Mucosa of descending colon (tissue), 3 donors: ENCODE results near the gene FAM161B. TPM values are rescaled to one million over a fixed set of nuclear protein-coding genes. Genes with fewer than 3 reads are reported as not detected.
A peak's percentile ranks its signal among the peaks of the same experiment; 100 is the strongest.

ENCODE experiments used
- ATAC-seq: fragments of 200-7000 bp; cut with Tn5 transposase; one replicate; pipeline ENCODE4 v1.9.1; 2020; ENCODE audit warnings: mild to moderate bottlenecking, moderate library complexity
- DNase-seq, 3 donors: peaks; one replicate each; pipeline ENCODE4 v3.0.0-alpha.2; 2020
- H3K36me3 ChIP-seq: fragments of 200-600 bp; one replicate; pipeline ENCODE4 v1.8.0; 2021; ENCODE audit warnings: low read depth, mild to moderate bottlenecking
- H3K4me1 ChIP-seq: fragments of 200-600 bp; one replicate; pipeline ENCODE4 v1.8.0; 2021; ENCODE audit warnings: low read depth, mild to moderate bottlenecking
- H3K4me3 ChIP-seq: fragments of 200-600 bp; one replicate; pipeline ENCODE4 v1.8.0; 2021; ENCODE audit warnings: mild to moderate bottlenecking
- H3K9me3 ChIP-seq: fragments of 200-600 bp; one replicate; pipeline ENCODE4 v1.8.0; 2021; ENCODE audit warnings: mild to moderate bottlenecking
- intact Hi-C, 2 donors: fragments of 100-400 bp; cut with DNase I in 1 of 2; cut with micrococcal nuclease in 1 of 2; formaldehyde crosslinking; loops; one replicate each; pipeline versions ENCODE4 v1.11.0 to v1.11.1; 2022; cut with DNase I, micrococcal nuclease
- total RNA-seq, 3 donors: library from RNA; stranded (reverse); fragmentation: NEBNext Ultra II Directional in 2 of 3; extraction: Animal tissue kit (Norgen Biotek cat#: 25700) in 2 of 3; gene quantifications; one replicate each; pipeline versions ENCODE4 v1.2.1 to v1.2.4, GENCODE V29; 2021 to 2023
- TF ChIP-seq, protein P1 (sequence below): fragments of 200-600 bp; IDR thresholded peaks from one replicate; pipeline ENCODE4 v1.8.0; 2022; ENCODE audit warnings: antibody characterized with exemption, mild to moderate bottlenecking
- donor health status: DM: no; HTN: no; CAD: no; lungs with moderate emphysema.
- donor health status: DM: no; HTN: no; CAD: no.
- donor health status: DM: no; HTN: yes; CAD: no.

Gene FAM161B
- total RNA-seq, 3 donors from 2014 or later = 4.0 to 6.8 (median 6.2) TPM

GRCh38 chr14:73889376-73889775, 60.5 kb downstream of the FAM161B start:
- TF ChIP-seq, protein P1, sequence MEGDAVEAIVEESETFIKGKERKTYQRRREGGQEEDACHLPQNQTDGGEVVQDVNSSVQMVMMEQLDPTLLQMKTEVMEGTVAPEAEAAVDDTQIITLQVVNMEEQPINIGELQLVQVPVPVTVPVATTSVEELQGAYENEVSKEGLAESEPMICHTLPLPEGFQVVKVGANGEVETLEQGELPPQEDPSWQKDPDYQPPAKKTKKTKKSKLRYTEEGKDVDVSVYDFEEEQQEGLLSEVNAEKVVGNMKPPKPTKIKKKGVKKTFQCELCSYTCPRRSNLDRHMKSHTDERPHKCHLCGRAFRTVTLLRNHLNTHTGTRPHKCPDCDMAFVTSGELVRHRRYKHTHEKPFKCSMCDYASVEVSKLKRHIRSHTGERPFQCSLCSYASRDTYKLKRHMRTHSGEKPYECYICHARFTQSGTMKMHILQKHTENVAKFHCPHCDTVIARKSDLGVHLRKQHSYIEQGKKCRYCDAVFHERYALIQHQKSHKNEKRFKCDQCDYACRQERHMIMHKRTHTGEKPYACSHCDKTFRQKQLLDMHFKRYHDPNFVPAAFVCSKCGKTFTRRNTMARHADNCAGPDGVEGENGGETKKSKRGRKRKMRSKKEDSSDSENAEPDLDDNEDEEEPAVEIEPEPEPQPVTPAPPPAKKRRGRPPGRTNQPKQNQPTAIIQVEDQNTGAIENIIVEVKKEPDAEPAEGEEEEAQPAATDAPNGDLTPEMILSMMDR = no peak
- ATAC-seq = no peak
- Histone ChIP-seq H3K4me3 (no peak overlapping the region), H3K36me3 (no peaks in the 10 kb centered on the region), H3K4me1 (peaks cover 10% of the 10 kb centered on the region), H3K9me3 (no peaks in the 10 kb centered on the region)
- intact Hi-C loops = no loop called here
- DNase-seq = no peak

DNA sequence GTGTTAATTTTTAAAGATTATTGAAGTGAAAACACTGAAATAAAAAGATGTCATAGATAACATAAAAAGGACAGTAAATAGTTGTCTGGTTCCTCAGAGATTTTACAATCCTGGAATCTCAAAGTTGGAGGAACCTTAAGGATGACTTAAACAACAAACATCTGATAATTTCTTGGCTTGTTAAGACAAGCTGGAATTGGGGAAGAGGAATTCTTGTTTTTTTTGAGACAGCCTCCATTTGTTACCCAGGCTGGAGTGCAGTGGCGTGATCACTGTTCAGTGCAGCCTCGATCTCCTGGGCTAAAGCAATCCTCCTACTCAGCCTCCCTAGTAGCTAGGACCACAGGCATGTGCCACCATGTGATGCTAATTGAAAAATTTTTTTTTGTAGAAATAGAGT, 60.9 kb downstream of the FAM161B start:
- no peaks in the 10 kb centered on the region for H3K36me3 ChIP-seq
- H3K4me3 ChIP-seq = no peak overlapping the region
- H3K9me3 ChIP-seq = no peaks in the 10 kb centered on the region
- ATAC-seq (no peak), DNase-seq (no peak)
- peaks cover 10% of the 10 kb centered on the region for H3K4me1 ChIP-seq
- TF ChIP-seq, protein P1 = no peak
- intact Hi-C loops = no loop called here

GRCh38 chr14:73888460-73888725, 61.5 kb downstream of the FAM161B start:
- ATAC-seq = no peak
- Histone ChIP-seq H3K4me1 (peaks cover 10% of the 10 kb centered on the region), H3K36me3 (no peaks in the 10 kb centered on the region), H3K9me3 (no peaks in the 10 kb centered on the region), H3K4me3 (no peak overlapping the region)
- no peak for DNase-seq
- intact Hi-C loops = no loop called here
- TF ChIP-seq, protein P1 = no peak

- DNase-seq = no peak
- TF ChIP-seq, protein P1 = no peak
- Histone ChIP-seq H3K4me1 (peaks cover 10% of the 10 kb centered on the region), H3K36me3 (no peaks in the 10 kb centered on the region), H3K9me3 (no peaks in the 10 kb centered on the region), H3K4me3 (no peak overlapping the region)
- ATAC-seq = no peak
- intact Hi-C loops = no loop called here
Observed at GRCh38 chr14:73887694-73888459, 62.0 kb downstream of the FAM161B start.

DNA sequence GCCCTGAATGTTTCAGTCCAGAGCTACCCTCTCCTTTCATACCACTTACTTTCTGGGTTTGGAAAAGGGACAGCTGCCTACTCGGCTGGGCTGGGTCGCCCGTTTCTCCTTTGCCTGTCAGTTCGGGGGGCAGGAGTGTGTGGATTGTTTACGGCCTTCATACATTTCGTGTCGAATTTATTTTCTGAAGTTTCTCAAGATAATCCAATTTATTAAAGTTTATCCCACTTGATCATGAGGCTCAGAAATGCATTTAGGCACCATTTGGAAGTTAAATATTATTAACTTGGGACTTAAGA, 62.6 kb downstream of the FAM161B start:
- no peak for DNase-seq
- TF ChIP-seq, protein P1 = no peak

More for the DNA sequence above, 62.6 kb downstream of the FAM161B start:
- H3K36me3 ChIP-seq = no peaks in the 10 kb centered on the region
- intact Hi-C loops = no loop called here
- H3K4me1 ChIP-seq = peaks cover 10% of the 10 kb centered on the region
- H3K4me3 ChIP-seq = peak overlapping the region; percentile 92
- no peaks in the 10 kb centered on the region for H3K9me3 ChIP-seq
- no peak for ATAC-seq
